Measurements from ENCODE around the gene GSTA1. TPM values are rescaled to one million over a fixed set of nuclear protein-coding genes. Genes with fewer than 3 reads are reported as not detected.
"Not testable (repeated sequence)": the region's sequence is repeated elsewhere in the genome, so short reads cannot be mapped to it uniquely, and the experiment has no call there.

GSTA1 gene
- total RNA-seq, 4 donors from 2014 or later = 0.44 to 16.1 (median 8.6) TPM; not detected in 1

GRCh38 chr6:52763322-52763916, 40.2 kb downstream of the GSTA1 start, which contains the start of gene GSTA2:
Gene GSTA2 (minus strand): TSS chr6:52763475. CDS start chr6:52757947, 5,528 bp downstream.
- DNase-seq; H3K36me3 ChIP-seq; H3K27ac ChIP-seq; H3K9me3 ChIP-seq; H3K27me3 ChIP-seq; H3K4me1 ChIP-seq; H3K4me3 ChIP-seq; intact Hi-C loops (cut with DNase I): not testable (repeated sequence)
- WGBS, 2 donors = 59 to 62% methylated on average over 2 of the region's 2 CpGs

GRCh38 chr6:52761673-52762491, 41.7 kb downstream of the GSTA1 start:
- 78 to 96% methylated on average over 2 to 6 of the region's 7 CpGs for WGBS, 2 donors
- H3K36me3 ChIP-seq; H3K4me3 ChIP-seq; H3K4me1 ChIP-seq; DNase-seq; H3K27me3 ChIP-seq; intact Hi-C loops (cut with DNase I); H3K9me3 ChIP-seq; H3K27ac ChIP-seq: not testable (repeated sequence)

DNA sequence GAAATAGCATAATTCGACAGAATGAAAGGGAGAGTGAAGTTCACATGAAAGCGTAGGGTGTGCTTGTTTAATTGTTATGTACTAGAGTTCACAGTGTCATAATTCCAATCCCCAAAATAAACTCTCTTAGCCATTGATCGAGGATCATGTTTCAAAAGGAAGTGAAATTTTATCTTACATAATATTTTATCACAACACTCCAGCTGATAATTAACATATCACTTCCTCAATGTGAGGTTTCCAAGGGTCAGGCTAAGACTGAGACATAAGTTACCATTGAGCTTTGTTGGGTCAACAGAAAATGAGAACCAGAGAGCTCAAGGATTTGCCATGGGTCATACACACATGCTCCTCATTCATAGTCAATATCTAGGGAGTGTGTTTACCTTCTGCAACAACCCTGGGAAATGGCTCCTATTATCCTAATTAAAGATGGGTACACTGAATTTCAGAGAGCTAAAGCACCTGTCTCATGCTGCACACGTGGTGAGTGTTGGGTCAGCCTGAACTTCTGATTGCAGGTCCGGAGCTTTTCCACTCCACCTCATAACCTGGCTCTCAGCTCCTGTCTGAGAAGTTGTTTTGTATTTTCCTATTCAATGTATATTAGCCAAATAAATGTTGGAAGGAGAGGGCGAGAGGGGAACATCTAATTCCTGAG, 43.4 kb downstream of the GSTA1 start:
- no peak for DNase-seq
- H3K27me3 ChIP-seq = no peaks in the 10 kb centered on the region
- H3K4me3 ChIP-seq = no peak overlapping the region
- no peaks in the 10 kb centered on the region for H3K36me3 ChIP-seq
- 68 to 69% methylated on average over 6 of the region's 6 CpGs for WGBS, 2 donors
- no peaks in the 10 kb centered on the region for H3K4me1 ChIP-seq
- no peak overlapping the region for H3K27ac ChIP-seq
- intact Hi-C loops (cut with DNase I) = no loop called here
- no peak for TF ChIP-seq POLR2A (IDR thresholded peaks at IDR 0.05)
- TF ChIP-seq, protein P1, sequence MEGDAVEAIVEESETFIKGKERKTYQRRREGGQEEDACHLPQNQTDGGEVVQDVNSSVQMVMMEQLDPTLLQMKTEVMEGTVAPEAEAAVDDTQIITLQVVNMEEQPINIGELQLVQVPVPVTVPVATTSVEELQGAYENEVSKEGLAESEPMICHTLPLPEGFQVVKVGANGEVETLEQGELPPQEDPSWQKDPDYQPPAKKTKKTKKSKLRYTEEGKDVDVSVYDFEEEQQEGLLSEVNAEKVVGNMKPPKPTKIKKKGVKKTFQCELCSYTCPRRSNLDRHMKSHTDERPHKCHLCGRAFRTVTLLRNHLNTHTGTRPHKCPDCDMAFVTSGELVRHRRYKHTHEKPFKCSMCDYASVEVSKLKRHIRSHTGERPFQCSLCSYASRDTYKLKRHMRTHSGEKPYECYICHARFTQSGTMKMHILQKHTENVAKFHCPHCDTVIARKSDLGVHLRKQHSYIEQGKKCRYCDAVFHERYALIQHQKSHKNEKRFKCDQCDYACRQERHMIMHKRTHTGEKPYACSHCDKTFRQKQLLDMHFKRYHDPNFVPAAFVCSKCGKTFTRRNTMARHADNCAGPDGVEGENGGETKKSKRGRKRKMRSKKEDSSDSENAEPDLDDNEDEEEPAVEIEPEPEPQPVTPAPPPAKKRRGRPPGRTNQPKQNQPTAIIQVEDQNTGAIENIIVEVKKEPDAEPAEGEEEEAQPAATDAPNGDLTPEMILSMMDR (IDR thresholded peaks at IDR 0.05) = no peak
- no peaks in the 10 kb centered on the region for H3K9me3 ChIP-seq

DNA sequence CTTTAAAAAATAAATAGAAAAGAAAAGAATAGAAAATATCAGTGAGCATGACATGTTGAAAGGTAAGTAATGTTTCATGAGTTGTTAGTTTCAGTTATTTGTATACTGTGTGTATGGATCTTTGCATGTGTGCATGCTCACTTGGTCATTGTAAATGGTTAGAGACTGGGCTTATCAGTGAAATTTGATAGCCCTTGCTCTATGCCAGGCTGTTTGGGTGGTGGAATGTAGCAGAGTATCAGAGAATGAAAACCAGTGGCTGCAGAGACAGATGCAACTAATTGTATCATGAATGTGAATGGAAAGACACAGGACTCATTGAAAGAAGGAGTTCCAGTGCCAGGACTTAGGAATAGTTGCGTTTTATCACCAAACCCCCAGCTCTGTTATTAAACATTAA, 44.5 kb downstream of the GSTA1 start:
- 80 to 95% methylated on average over 1 of the region's 1 CpG for WGBS, 2 donors
- TF ChIP-seq POLR2A (IDR thresholded peaks at IDR 0.05) = no peak
- TF ChIP-seq, protein P1 (IDR thresholded peaks at IDR 0.05) = no peak
- DNase-seq = no peak
- H3K36me3 ChIP-seq = no peaks in the 10 kb centered on the region
- no peaks in the 10 kb centered on the region for H3K27me3 ChIP-seq
- no peak overlapping the region for H3K4me3 ChIP-seq
- intact Hi-C loops (cut with DNase I) = no loop called here
- H3K27ac ChIP-seq = no peak overlapping the region
- no peaks in the 10 kb centered on the region for H3K9me3 ChIP-seq
- H3K4me1 ChIP-seq = no peaks in the 10 kb centered on the region

DNA sequence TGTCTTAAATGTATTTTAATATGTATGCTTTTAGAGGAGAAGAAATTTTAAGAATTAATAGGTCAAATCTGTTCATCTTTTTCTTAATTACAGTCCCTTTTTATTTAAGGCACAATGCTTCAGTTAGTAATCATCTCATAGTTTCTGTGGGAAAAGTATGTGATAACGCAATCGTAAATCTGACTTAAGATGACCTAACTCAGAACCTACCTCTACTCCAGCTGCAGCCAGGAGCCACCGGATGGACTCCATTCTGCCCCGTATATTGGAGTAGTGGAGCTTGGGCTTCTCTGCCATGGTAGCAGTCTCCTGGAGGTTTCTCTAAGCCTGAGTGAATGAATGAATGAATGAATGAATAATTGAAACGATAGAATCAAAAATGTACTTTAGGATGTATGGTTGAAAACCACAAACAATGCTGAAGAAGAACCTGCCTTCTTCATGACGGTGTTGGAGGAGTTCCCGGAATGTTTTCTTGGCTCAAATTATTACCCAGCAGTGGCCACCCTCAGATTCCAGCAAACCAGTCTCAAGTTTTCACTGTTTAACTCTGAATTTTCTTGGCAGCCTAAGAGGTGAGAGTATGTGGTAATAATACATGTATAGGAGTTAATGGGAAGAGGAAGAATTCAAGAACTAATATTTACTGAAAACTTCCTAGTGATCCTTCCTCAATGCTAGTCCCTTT, 45.8 kb downstream of the GSTA1 start:
- H3K9me3 ChIP-seq; H3K4me1 ChIP-seq; H3K27me3 ChIP-seq; H3K36me3 ChIP-seq; intact Hi-C loops (cut with DNase I); H3K4me3 ChIP-seq; H3K27ac ChIP-seq; DNase-seq: not testable (repeated sequence)
- whole genome bisulfite sequencing, 2 donors = 51 to 60% methylated on average over 7 of the region's 7 CpGs

DNA sequence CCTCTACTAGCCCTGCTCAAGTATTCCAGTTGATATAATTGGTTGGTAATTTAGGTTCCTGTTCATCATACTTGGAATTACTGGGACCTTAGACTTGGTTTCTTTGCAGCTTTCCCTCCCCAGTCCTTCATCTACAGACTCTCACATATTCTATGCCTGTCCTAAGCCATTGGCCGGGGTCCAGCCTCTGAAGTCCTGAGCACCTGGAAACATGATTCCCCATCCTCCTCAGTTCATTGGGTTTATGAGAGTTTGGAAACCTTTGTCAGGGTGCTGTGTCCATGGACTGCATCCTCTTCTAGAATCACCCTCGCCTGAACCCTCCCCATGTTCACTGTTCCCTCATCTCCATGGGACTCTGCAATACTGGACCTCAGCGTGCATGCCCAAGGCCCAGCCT, 49.2 kb downstream of the GSTA1 start:
- intact Hi-C loops (cut with DNase I) = no loop called here
- Histone ChIP-seq H3K27me3 (no peaks in the 10 kb centered on the region), H3K9me3 (no peaks in the 10 kb centered on the region), H3K4me1 (peaks cover 0 to 7% (median 0%) of the 10 kb centered on the region in 3 donors), H3K27ac (no peak overlapping the region), H3K36me3 (no peaks in the 10 kb centered on the region), H3K4me3 (no peak overlapping the region)
- 84 to 90% methylated on average over 1 to 2 of the region's 3 CpGs for WGBS, 2 donors
- no peak for DNase-seq
- no peak for TF ChIP-seq POLR2A (IDR thresholded peaks at IDR 0.05)
- TF ChIP-seq, protein P1 (IDR thresholded peaks at IDR 0.05) = no peak

- H3K9me3 ChIP-seq; H3K27me3 ChIP-seq; H3K4me3 ChIP-seq; intact Hi-C loops (cut with DNase I); DNase-seq; H3K36me3 ChIP-seq; H3K27ac ChIP-seq; H3K4me1 ChIP-seq: not testable (repeated sequence)
- WGBS, 2 donors = 76 to 88% methylated on average over 2 of the region's 2 CpGs
Measured at GRCh38 chr6:52753137-52753536, 50.5 kb downstream of the GSTA1 start.
